Stimulated activated CD4-positive, alpha-beta T cell treated with anti-CD3 and anti-CD28 coated beads, TNF-alpha, amount 100 ng/mL, for 48 hours (primary cell): ENCODE measurements around the gene CTNNBL1.
"Not testable (repeated sequence)": the region's sequence is repeated elsewhere in the genome, so short reads cannot be mapped to it uniquely, and the experiment has no call there.

Experiments
- DNase-seq, 3 donors: peaks; one replicate each; pipeline ENCODE4 v3.0.0-alpha.2; 2020; ENCODE audit warnings: low read depth in 3 of 3

Gene CTNNBL1

DNA sequence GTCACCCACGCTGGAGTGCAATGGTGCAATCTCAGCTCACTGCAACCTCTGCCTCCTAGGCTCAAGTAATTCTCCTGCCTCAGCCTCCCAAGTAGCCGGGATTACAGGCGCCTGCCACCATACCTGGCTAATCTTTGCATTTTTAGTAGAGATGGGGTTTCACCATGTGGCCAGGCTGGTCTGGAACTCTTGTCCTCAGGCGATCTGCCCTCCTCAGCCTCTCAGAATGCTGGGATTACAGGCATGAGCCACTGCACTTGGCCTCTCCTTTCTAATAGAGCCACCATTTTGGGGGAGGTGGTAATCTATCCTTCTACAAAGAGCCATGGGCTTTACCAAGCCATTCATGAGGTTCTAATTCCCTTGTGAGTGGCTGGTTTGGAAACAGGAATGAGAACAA, 14.1 kb upstream of the CTNNBL1 start:
- DNase-seq = not testable (repeated sequence)

DNA sequence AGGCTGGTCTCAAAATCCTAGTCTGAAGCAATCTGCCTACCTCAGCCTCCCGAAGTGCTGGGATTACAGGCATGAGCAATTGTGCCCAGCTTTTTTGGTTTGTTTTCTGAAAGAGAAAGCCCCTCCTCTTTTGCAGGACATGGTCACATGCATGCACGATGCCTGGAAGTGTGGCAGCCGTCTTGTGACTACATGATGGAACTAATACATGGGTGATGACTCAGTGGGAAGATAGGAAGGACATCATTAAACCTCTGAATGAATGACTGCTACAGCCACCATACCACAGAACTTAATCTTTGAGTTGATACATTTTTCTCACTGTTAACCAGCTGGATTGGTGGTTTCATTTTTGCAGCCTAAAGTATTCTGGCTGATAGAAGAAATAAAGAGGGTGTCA, 13.4 kb upstream of the CTNNBL1 start:
- no peak for DNase-seq

DNA sequence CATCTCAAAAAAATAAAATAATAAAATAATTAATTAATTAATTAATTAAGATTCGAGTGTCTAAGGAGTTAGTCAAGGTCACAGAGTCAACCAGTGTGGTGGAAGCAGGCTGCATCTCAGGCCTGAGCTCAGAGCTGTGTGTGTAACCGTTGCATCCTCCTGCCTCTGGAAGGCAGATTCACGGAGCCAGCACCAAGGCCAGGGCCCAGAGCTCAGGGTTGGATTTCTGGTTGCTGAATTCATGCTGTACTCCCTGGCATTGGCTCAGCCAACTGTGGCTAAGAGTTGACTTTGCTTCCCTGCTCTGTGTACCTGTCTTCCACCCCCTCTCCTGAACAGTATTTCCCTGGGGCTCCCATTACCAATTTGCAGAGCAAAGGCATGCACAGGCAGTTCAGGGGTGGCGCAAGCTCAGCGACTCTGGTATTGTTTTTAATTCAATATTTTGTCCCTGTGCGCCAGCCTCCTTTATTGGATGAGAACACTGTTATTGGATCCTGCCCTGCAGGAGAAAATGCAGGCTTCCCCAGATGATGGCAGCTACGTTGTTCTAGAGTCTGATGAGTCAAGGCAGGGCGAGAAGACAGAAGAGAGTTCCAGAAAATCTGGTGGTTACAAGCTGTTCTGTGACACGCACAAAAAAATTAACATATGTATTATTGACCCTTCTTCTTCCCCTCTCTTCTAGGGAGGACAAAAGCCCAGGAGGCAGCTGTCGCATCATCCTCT, 12.3 kb upstream of the CTNNBL1 start:
- DNase-seq = no peak

DNA sequence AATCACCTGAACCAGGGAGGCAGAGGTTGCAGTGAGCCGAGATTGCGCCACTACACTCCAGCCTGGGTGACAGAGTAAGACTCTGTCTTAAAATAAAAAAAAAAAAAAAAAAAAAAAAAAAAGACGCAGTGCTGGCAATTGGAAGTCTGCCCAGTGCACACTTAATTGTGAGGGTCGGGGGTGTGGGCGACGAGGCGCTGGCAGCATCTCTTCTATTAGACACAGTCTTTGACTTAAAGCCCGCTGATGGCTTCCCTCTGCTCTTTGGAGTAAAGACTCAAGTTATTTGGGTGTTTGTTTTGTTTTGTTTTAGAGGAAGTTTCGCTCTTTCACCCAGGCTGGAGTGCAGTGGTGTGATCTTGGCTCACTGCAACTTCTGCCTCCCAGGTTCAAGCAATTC, 10.7 kb upstream of the CTNNBL1 start:
- DNase-seq = not testable (repeated sequence)

DNA sequence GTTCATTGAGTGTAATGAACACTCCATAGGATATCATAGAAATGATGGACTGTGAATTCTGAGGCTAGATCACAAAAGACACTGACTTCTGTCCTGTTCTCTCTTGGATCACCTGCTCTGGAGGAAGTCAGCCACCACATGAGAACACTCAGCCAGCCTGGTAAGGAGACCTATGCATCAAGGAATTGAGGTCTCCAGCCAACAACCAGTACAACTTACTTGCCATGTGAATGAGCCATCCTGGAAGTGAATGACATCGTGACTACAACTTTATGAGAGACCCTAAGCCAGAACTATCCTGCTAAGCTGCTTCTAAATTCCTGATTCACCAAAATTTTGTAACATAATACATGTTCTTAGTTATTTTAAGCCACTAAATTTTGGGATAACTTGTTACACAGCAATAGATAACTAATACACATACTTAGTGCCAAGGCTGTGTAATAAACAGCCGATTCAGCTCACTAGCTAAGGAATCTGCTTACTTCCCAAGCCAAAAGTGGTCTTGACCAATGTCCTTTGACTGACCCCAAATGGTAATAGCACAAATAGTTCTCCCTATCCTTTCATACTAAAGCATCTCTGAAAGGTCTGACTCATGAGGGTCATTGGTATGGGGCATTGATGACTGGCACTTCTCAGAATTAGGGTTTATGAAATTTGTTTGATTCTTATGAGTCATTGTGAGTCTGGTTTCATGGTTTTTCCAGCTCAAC, 6.9 kb upstream of the CTNNBL1 start:
- no peak for DNase-seq

DNA sequence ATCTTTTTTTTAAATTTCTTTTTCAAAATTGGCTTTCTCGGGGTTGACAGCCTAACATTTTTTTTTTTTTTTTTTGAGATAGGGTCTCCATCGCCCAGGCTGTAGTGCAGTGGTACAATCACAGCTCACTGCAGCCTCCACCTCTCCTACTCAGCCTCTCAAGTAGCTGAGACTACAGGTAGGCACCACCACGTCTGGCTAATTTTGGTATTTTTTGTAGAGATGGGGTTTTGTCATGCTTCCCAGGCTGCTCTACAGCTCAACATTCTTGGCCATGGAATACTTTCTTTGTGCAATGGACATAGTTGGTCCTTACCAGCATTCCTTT, 6.4 kb upstream of the CTNNBL1 start:
- DNase-seq = no peak

DNA sequence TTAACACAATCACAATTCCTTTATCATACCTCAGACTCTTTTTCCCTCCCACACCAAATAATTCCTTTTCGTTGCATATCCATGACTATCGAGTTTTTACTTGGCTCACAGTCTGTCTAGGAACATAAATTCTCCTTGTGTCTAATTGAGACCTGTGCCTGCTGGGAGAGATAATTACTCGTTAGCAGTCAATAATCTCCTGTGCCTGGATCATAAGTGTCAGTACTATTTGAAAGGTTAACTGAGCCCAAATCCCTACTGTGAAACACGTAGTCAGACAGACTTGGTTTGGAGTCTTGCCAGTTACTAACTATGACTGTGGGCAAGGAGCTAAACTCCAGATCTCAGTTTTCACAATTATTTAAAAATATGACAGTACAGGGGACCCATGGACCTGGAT, 5.7 kb upstream of the CTNNBL1 start:
- no peak for DNase-seq

DNA sequence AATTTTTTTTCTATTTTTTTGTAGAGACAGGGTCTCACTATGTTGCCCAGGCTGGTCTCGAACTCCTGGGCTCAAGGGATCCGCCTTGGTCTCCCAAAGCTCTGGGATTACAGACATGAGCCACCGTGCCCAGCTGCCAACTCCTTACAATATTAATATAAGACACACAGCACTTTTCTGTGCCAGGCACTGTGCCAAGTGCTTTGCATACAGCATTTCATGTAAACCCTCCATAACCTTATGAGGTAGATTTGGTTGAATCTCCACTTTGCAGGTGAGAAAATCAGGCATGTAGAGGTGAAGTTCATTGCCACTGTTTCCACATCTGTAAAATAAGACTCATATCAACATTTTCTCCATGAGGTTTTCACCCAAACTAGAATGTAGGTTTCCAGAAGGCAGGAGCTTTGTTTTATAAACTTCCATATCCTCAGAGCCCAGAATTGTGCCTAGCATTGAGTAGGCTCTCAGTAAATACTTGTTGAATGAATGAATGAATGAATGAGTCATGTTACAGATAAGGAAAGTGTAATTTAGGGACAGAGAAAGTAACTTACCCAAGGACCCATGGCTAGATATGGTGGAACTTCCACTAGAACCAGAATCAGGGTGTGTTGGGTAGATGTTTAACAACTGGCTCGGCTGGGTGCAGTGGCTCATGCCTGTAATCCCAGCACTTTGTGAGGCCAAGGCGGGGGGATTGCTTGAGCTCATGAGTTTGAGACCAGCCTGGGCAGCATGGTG, 3.0 kb upstream of the CTNNBL1 start:
- no peak for DNase-seq

DNA sequence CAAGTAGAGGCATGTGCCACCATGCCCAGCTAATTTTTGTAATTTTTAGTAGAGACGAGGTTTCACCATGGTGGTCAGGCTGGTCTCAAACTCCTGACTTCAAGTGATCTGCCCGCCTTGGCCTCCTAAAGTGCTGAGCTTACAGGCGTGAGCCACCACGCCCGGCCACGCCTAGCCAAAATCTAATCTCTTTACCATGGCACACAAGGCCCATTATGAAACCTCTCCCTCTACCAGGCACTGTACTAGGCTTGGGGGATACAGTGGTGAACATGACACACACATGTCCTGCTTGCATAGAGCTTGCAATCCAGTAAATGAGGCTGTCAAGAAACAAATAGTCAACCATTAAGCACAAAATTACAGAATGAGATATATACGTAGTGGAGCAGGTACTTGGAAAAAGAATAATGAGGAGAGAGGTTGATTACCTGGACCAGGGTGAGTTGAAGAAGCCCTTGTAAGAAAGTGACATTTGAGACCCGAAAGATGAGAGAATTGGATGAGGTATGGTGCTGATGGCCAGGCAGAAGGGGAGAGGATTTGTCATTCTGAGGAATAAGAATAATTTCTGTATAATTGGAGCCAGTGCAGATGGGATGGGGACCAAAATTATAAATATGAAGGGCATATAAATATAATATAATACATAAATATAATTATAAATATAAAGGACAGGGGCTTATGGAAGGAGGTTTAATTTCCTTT, 1.2 kb upstream of the CTNNBL1 start:
- no peak for DNase-seq

DNA sequence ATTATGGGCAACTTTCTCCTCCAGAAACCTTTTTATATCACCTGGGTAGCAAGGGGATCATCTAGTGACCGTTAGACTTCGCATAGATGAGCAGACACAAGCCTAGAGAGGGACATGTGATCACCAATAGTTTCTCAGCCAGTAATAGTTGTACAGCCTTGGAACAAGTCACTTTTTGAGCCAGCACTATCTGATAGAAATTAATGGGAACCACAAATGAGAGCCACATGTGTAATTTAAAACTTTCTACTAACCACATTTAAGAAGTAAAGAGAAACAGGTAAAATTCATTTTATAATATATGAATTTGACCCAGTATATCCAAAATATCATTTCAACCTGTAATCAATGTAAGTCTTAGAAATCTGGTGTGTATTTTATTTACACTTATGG, 592 bp upstream of the CTNNBL1 start:
- no peak for DNase-seq

DNA sequence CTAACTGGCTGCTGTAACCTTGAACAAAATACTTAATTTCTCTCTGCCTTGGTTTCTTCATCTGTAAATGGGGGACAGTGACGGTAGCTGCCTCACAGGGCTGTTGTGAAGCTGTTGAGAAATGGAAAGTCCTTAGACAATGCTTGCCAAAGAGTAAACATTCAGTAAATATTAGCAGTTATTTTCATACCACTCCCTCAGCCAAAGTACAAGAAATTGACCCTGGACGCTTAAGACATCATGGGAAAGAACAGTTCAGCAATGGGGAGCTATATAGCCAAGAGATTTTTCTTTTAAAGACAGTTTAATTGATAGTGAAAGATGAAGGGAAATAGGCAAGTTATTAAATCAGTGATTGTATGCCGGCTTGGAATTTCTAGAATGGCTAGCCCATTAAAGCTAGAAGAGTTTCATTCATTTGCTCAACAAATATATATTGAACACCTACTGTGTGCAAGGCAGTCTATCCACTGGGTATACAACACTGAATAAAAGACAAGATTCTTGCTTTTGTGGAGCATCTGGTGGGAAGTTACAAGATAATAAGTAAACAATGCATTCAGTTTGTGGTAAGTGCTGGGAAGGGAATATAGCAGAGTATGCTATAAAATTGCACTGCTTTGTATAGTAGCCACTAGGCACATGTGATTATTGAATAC, 2.0 kb downstream of the CTNNBL1 start:
- no peak for DNase-seq

DNA sequence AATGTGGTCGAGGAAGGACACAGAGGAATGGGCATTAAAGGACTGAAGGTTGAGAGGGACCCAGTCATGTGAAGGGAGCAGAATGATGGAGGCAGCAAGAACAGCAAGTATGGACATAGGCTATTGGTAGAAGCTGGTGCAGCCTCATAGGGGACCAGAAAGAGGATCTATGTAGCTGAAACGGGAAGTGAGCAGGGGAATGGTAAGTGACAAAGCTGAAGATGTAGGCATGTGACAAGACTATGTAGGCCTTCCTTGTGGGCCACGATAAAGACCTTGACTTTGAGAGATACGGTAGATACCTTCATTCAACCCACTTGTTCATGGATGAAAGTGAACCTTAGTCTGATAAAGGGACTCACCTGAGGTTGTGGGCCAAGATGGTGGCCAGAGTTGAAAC, 3.5 kb downstream of the CTNNBL1 start:
- no peak for DNase-seq

DNA sequence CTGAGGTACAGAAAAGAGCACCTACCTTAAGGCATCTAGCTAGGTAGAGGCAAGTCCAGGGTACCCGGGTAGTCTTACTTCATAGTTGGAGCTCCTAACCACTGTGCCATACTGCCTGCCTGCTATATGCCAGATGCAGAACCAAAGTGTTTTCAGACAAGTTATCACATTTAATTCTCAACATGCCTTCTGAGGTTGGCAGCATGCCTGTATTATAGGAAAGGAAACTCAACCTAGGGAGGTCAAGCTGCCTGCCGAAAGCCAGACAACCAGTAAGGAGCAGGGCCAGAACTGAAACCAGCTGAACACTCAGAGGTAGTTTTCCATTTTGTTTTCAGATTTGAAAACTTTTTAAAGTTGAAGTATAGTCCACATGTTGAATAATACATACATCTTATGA, 5.4 kb downstream of the CTNNBL1 start:
- DNase-seq = no peak

DNA sequence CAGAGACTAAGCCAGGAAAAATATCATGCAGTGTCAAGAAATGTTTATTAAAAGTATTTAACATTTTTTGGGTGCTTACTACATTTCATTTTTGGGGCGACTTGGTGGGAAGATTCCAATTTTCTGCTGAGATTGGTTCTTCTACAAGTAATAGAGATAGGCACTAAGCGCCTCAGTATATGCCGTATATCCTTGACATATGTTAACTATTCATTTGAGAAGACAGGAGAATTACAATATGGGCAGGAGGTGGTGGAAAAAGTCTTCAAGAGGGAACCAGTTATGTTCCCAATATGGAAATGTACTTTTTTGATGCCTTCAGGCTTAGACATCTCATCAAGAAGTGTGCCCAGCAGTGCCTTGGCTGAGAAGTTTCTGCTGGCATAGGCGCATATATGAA, 6.5 kb downstream of the CTNNBL1 start:
- no peak for DNase-seq

DNA sequence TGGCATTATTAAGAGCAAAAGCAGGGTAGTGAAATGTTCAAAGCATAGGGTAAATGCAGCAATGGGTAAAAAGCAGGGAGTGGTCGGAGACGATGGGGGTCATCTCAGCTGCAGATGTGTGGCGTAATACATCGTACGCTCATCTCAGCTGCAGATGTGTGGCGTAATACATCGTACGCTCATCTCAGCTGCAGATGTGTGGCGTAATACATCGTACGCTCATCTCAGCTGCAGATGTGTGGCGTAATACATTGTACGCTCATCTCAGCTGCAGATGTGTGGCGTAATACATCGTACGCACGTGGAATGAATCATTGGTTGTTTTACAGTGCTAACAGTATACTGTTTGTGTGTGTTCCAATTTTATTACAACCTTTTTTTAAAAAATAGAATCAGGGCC, 7.8 kb downstream of the CTNNBL1 start:
- DNase-seq = not testable (repeated sequence)

DNA sequence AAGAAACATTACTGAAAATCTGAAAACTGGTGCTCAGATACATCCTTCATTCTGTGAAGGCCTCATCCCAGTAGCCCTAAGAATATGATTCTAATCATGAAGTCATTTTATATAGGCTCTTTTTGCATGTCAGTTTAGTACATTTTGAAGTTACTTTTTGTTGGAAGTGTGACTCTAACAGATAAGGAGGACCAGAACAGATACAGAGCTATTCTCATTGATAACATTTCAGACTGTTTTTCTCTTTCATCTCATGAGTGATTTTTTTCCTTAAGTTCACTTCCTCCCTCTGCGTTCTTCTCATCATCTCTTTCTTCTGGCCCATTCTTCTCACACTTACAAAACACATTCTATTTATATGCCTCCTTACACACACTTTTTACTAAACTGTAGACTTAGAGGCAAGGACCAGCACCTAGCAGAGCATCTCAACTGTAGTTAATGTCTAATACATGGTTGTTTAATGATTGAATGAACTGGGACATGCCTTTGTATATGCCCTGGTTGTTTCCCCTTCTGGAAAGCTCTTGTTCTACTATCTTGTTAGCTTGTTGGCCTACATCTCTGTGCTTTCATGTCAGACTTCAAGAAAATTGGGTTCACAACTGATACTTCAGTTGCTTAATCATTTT, 8.7 kb downstream of the CTNNBL1 start:
- no peak for DNase-seq

DNA sequence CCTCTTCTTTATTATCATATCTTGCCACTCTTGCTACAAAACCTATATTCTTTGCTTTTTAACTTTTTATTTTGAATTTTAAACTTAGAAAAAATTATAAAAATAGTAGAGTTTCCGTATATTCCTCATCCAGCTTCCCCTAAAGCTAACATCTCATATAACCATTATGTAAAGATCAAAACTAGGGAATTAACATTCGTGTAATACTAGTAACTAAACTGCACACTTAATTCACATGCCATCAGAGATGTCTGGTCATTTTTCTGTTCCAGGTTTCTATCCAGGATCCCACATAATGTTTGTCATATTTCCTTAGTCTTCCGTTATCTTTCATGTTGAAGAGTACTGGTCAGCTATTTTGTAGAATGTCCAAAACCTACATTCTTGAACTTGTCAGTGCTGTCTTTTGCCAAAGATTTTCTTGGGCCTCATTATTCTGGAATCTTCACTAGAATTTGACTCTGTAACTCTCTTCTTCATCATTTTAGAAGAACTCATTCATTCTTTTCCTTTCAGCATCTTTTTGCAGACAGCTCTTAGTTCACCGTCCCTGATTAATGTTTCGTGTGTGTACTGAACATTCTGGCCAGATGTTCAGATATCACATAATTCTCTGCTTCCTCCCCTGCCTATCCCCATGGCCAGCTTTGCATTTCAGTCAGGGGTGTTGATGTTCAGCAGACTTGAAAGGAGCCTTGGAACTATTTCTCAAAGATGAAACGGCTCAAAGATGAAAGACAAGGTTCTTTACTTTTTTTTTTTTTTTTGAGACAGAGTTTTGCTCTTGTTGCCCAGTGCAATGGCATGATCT, 9.4 kb downstream of the CTNNBL1 start:
- no peak for DNase-seq

DNA sequence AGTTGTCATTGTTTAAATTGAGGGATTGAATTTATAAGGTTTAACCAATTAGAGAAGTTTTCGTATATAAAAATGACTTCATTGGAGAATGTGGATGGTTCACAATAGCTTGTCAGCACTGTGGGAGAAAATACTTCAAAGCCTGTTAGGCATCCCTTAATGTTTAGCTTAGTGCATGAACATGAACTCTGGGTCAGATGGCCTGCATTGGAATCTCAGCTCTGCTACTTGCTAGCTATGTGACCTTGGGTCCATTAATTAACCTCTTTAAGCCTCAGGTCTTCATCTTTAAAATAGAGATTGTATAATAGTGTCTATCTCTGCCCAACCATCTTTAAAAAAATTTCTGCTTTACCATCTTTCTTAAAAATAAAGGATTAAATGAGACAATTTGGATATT, 11.1 kb downstream of the CTNNBL1 start:
- no peak for DNase-seq

DNA sequence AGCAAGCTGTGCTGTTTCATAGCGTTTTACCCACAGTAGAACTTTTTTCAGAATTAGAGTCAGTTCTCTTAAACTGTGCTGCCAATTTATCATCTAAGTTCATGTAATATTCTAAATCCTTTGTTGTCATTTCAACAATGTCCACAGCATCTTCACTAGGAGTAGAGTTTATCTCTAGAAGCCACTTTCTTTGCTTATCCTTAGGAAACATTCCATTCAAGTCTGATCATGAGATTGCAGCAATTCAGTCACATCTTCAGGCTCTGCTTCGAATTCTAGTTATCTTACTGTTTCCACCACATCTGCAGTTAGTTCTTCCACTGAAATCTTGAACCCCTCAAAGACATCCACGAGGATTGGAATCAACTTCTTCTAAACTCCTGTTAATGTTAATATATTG, 12.5 kb downstream of the CTNNBL1 start:
- DNase-seq = no peak

DNA sequence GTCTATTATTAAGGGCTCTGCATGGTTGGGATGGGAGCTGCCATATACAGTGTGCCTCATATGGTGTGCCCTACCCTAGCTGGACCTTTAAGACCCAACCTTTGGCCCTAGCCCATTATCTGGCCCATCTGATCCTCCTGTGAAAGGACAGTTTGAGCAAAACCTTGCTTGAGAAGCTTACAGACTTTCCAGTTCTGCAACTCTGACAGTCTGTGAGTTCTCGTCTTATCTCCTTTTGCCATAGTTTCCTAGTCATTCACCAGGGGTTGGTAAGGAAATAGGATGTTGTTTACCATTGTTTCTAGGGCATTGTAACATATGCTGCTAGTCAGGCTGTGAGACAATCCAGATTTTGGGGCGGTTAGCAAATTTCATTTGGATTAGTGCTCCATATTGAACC, 17.2 kb downstream of the CTNNBL1 start:
- DNase-seq = no peak
